SKM-1 (cell line): Measurements from ENCODE around the gene TLCD5.

Experiments used
- DNase-seq: peaks from one replicate; lab custom pipeline; 2025; ENCODE audit not compliant: unreplicated experiment; lab: John Stamatoyannopoulos, UW

TLCD5 gene

DNA sequence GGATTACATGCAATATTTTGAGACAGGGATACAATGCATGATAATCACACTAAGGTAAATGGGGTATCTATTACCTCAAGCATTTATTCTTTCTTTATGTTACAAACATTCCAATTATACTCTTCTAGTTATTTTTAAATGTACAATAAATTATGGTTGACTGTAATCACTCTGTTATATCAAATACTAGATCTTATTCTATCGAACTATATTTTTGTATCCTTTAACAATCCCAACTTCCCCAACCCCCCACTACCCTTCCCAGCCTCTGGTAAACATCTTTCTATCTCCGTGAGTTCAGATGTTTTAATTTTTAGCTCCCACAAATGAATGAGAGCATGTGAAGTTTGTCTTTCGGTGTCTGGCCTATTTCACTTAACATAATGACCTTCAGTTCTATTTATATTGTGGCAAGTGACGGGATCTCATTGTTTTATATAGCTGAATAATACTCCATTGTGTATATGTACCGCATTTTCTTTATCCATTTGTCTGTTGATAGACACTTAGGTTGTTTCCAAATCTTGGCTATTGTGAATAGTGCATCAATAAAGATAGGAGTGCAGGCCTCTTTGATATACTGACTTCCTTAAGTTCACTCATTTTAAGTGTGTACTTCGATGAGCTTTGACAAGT, 51.6 kb downstream of the TLCD5 start:
- DNase-seq: no peak

DNA sequence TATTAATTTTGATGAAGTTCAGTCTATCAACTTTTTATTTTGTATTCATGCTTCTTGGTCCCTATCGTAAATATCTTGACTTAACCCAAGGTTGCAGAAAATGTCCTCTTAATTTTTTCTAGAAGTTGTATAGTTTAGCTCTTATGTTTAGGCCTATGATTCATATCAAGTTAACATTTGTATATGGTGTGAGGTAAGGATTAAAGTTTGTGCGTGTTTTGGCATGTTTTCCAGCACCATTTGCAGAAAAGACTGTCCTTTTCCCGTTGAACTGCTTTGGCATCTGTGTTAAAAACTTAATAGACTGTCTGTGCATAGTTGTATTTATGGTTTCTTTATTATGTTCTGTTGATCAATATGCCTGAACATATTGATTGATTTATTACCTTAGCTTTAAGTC, 53.4 kb downstream of the TLCD5 start:
- no peak for DNase-seq

DNA sequence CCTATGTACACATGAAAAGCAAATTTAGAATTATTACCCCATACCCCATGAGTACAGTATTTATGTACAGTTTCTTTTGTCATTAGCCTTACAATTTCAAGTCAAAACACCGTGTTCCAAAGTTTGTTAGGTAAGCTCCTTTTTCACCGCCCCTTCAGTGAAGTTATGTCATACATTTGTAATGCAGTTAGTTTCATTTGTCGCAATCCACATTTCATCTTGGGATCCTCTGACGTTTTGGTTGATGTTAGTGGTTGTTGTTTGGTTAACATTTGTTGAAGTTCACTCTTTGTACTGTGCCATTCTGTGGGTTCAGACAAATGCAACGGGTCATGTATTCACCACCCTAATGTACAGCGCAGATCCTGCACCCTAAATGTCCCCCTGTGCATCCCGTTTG, 56.3 kb downstream of the TLCD5 start:
- DNase-seq: no peak
